Occipital lobe (tissue), 2 donors: ENCODE data around the gene CCDC30. TPM values are rescaled to one million over a fixed set of nuclear protein-coding genes. Genes with fewer than 3 reads are reported as not detected.
A peak's percentile ranks its signal among the peaks of the same experiment; 100 is the strongest.

Experiments
- DNase-seq: peaks from one replicate; lab custom pipeline; 2025; lab: John Stamatoyannopoulos, UW
- total RNA-seq: library from RNA; depleted of rRNA; stranded (reverse); fragments of >200 nt; gene quantifications from one replicate; pipeline ENCODE4 v1.2.3, GENCODE V29; 2014

The CCDC30 gene
- 15.4 TPM for total RNA-seq

DNA sequence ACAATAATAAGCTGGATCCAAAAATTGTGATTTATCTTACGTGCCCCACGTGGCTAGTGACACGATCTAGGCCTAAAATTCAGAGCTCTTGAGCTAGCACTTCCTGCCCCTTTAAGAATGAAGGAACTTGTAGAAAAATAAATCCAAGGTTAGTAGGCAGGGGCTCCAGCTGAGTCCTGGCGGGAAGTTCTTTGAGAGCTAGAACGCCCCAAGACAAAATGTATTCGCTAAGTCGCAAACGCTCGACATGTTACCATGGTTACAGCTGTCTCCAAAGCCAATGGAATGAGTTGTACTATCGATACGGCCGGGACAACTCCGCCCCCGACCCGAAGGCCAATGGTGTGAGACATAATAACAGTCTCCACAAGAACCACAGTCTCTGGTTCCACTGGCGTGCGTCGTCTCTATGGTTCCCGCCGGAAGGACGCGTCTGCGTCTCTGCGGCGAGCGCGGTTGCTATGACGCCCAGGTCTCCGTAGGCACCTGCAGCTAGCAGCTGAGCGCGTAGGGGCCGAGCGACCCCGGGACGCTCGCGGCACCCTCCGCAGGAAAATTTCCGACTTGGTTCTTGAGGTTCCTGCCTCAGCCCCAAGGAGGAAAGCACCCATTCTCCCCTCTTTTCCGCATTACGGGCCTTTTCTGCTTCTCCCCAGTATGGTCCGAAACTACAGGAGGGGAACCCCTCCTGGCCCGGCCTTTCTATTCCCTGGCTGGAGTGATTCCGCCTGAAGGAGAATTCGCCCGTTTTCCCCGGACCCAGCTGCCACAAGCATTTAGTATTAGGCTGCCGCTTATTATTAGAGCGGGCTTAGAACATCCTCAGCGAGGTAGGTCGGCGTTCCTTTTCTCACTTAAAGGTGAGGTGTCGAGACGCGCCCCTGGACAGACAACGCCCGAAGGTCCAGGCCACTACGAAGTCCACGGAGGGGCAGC, at the start of gene CCDC30:
CCDC30 (plus strand) TSS at position 459 of the 936 bp plus-strand sequence. CDS start 17,266 bp downstream, outside the sequence.
- DNase-seq: peak; percentile 94

DNA sequence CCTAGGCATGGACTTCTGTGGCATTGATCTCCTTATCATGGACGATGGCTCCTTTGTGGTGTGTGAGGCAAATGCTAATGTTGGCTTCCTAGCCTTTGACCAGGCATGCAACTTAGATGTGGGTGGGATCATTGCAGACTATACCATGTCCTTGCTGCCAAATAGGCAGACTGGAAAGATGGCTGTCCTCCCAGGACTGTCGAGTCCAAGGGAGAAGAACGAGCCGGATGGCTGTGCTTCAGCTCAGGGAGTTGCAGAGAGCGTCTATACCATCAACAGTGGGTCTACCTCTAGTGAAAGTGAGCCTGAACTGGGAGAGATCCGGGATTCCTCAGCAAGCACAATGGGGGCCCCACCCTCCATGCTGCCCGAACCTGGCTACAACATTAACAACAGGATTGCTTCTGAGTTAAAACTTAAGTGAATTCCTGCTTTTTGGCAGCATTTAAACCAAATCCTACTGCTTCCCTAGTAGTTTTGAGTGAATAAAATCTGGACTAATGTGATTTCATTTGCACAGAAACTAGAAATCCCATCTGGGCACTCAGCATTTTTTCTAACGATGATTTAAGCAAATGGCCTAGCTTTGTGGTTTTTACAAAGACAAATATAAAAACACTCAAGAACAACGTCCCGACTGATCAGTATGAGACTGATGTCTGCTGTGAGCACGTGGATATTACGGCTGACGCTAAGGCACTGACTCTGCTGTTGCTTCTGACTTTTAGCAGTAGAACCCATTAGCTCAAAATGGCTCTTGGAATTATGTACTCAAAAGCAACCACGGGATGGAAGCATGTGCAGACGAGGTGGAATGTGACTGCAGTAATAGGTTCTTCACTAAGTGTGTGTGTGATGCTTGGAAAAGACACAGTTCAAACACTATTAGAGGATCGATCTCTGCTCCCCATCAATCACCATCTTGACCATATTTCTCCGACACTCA, 48.3 kb upstream of the CCDC30 start:
- DNase-seq: no peak

DNA sequence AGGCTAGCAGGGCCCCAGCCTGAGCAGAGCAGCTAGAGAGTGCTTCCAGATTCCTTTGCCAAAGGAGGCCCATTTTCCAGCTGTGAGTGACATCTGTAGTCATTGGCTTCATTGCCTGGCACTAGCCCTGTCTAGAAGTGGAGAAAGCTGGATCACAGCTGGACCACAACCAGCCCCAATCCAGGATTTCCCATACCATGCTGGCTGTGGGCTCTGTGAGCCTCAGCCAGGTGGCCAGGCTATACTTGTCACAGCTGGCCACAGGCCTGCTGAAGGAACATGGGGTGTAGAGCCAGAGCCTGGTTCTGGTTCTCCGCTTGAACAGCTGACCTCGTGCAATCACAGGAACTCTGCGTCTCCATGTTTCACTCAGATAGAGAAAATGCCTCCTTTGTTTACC, 45.9 kb upstream of the CCDC30 start:
- no peak for DNase-seq

DNA sequence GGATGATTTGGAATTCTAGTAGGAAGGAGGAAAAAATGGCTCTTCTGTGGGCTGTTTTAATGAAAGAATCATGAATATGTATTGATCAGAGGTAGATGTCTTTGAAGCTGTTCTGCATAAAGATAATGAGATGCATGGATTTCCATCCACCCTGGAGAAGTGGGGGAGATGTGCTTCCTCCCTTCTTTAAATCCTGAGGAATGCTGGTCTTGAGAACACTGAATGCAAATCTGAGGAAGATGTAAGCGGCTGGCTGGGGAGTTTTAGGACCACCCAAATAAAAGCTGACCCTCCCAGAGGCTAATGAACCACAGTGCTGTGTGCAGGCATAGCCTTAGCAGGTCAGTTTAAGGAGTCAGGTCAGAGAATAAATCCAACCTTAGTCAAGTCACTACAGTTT, 44.6 kb upstream of the CCDC30 start:
- no peak for DNase-seq

DNA sequence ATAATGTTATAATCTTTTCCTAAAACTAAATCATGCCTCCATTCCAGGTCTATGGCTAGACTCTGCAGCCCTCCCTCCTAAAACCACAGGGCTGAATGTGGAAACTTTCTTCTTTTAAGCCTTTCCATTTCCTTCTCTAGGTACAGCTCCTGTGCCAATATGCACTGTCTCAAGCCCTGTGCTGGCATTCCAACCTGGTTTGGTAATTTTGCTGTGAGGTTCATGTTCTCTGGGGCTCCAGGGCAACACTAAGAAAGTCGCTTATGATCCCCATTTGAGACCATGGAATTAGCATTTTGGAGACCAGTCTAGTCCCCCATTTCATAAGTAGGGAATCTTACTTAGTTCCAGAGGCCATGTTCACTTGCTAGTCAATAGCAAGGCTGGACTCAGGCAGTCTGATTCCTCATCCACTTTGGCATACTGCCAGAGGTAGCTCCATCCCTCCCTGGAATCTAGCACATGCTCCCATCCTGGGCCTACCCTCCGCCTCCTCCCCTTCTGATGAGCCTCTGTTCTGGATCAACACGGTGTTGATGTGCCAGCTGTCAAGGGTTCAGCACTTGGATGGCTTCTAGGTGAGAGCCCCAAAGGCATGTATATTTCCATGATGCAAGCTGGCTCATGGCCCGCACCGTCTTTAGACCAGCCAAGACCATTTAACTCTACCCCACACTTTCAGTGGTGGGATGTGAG, 43.8 kb upstream of the CCDC30 start:
- no peak for DNase-seq

DNA sequence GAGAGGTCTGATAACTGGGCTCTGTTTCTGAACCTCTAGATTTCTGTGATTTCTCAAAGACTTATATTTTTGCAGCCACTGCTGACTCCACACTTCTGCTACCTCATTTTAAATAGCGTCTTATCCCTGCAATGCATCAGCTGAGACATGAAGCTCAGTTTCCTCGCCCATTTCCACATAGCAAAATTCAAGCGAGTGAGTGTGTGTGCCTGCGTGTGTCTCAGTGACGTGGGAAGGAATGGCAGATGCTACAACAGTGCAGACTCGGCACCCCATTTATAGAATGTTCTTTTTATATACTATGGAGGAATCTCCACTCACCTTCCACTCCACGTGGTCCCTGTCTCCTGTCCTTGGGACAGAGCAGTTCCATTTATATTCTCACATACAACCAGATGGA, 43.0 kb upstream of the CCDC30 start:
- DNase-seq: no peak

DNA sequence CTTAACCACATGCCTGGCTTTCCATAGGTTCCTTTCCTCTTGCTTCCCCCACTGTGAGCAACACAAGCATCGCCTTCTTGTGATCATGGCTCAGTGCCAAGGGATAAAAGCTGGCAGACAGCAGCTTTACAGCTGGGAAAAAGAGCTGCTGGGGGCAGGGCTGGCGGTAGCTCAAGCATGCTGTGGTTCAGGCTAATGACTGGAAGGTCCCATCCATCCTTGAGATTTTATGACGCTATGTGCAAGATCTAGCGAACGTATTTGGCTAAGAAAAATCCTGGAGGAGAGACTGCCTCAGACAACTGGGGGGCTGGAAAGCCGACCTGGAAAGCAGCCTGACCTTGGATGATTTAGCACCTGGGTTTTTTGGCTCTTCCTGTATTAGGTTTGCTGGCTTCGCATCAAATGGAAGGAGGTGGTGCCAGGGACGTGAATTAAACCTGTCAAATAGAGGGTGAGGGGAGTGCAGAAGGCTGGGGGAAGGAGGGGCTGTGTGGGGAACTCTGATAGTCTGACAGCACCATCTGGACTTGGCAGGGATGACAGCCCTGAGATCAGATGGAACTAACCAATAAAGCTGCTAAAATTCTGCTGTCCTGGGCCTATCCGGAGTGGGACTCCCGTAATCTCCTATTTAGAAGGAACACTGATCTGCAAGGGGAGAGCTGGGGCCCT, 42.0 kb upstream of the CCDC30 start:
- peak; percentile 57 for DNase-seq

DNA sequence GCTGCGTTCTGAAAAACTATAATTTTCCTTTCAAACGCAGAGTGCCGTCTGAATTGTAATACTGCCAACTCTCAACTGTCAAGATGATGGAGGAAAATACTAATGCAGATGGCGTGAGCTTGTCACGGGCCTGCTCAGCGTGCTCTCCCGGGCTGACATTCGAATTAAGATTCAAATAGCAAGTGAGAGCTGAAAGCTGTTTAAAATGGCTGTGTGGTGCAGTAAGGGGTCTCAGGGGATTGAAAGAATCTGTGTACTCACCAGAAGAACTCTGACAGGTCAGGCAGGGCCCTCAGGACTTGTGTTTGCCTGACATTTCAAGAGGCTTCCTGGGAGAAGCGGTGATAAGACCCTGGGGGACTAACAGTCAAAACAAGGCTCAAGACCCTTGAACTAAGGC, 40.3 kb upstream of the CCDC30 start:
- no peak for DNase-seq

DNA sequence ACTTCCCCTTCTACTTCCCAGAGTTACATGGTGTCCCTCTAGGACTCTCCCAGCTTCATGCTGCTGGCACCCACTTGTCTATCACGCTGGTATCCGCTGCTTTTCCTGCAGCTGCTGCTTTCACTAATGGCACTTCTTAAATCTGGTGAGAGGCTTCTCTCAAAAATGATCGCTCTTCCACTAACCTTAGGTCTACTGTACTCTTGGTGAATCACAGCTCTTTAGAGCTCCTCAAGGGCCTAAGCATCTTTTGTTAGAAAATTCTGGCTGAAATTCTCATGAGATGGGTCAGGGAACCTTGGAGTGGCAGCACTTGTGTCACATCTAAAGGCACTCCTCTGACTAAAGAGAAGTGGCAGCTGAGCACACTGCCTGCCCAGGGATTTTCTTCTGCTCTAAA, 39.4 kb upstream of the CCDC30 start:
- no peak for DNase-seq

DNA sequence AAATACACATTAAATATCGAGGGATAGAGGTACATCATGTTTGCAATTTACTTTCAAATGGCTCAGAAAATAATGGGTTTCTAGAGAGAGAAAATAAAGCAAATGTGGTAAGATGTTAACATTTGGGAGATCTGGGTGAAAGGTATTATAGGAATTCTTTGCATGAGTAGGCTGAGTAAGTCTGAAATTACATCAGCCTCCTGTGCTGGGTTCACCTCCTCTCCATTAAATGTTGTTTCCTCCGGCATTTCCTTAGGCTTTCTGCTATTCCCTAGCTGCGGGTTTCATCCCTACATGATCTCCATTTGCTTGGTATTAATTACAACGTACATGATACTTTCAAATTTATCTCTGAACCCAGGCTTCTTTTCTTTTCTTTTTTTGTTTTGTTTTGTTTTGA, 38.9 kb upstream of the CCDC30 start:
- no peak for DNase-seq

DNA sequence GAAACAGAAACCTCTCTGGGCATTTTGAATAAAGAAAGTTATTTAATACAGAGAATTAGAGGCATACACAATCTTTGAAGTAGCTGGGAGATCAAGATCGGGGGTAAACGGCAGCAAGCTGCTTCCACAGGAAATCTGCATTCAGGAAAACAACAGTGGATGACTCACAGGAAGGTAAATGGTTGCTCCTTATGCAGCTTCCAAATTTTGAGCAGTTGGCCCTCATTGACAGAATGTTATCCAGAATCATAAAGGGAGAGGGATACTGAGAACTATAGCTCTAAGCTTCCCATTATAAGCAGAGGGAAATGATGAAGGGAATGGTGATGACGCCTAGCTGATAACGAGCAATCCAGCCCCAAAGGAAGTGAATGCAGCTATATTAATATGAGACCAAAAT, 35.8 kb upstream of the CCDC30 start:
- no peak for DNase-seq

DNA sequence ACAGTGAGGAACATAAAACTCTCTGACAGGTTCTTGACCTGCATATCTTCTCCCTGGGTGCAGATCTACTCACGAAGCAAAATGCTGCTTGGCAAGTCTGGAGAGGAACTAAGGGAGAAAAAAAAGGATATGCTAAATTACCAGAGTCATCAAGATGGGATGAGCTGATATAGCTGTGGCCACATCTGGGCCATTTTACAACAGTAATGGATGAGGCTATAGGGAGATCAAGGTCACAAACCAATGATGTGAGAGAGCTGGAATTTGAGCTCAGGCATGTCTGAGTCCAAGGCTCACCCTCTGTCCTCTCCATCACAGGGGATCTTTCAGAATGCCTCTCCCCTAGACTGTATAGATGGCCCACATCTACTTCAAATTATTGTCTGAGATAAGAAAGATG, 33.5 kb upstream of the CCDC30 start:
- no peak for DNase-seq

DNA sequence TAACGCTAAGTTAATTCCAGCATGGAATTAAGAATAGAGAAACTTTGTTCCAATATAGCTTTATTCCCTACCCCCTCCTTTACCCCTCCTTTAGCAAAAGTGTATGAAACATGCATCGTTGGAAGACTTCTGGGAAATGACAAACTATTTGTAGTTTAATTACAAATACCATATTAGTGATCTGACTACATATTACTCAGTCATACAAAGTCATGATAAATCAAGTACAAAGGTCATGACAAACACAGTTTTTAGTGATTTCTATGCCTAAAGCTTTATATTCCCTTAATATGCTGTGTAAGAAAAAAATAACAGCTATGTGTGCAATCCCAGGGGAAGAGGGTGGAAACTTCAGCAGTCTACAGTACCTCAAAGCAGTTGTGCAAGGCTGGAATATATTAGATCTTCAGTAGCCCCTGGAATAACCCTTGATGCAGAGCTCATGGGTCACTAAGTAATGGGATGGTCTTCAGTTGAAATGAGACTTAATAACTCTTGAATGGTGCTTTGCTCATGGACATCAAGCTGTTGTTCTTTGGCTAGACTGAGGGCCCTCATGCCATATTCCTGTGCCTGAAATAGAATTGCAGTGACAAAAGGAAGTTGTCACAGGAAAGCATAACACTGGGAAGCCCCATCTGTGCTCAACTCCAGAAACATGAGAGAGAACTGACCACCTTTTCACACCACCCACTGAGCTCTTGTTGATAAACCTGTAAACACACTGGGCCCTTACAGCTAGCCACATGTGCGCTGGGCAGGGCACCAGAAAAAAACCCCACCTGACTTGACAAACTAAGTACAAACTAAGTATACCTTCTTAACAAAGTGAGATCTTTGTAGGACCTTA, 32.6 kb upstream of the CCDC30 start:
- DNase-seq: no peak

DNA sequence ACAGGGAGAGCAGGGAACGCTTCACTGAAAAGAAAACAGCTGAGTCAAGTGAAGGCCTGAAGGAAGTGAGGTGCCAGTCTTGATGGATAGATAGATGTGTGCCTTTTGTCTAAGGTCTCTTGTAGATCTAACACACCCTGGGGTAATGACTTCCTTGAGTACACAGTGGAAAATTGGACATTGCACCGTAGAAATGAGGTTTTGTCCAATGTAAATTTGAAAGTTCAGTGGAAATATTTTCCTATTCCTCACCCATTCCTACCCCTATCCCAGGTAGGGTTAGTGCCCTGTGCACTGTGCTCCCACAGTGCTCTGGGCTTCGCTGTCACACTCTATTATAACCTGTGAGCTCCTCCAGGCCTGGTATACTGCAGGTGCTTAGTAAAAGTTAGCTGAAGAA, 31.6 kb upstream of the CCDC30 start:
- DNase-seq: no peak

DNA sequence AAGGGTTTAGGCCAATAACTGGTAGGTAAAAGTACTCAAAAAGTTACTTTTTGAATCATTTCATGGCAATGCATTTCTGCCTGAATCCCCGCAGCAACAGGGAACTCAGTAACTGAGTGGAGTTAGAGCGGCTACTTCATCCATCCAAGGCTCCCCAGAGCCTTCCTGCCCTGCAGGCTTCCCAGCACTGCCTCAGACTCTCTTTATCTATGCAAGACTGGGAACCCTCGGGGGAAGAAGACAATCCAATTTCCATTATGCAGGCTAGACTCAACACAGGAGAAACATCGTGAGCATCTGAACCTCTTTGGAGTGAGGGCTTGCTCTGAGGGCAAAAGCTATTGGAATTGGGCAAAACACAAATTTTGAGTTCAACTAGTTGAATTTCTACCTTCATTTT, 30.4 kb upstream of the CCDC30 start:
- DNase-seq: no peak

DNA sequence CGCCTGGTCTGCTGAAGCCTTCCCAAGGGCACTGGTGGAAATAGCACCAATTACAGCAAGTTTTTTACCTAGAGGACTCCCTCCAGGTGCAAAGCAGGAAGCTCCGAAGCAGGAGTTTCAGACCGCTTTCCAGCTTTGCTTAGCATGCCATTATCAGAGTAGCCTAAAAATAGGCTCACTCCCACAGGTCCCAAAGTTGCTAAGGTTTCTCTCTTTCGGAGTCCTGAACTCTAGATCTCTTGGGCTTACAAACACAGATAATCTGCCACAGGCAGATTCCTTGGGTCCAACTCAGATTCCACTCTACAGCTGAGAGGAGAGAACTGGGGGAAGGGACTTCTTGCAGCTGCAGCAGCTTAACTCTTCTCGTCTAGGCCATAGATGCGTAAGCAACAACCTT, 29.7 kb upstream of the CCDC30 start:
- no peak for DNase-seq

DNA sequence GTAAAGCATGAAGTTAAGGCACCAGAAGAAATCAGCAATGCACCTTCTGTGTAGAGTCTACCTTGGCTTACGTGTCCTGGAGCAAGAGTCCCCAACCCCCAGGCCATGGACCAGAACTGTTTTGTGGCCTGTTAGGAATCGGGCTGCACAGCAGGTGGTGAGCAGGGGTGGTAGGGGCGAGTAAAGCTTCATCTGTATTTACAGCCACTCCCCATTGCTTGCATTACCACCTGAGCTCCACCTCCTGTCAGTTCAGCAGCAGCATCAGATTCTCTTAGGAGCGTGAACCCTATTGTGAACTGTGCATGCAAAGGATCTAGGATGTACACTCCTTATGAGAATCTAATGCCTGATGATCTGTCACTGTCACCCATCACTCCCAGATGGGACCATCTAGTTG, 28.7 kb upstream of the CCDC30 start:
- no peak for DNase-seq

DNA sequence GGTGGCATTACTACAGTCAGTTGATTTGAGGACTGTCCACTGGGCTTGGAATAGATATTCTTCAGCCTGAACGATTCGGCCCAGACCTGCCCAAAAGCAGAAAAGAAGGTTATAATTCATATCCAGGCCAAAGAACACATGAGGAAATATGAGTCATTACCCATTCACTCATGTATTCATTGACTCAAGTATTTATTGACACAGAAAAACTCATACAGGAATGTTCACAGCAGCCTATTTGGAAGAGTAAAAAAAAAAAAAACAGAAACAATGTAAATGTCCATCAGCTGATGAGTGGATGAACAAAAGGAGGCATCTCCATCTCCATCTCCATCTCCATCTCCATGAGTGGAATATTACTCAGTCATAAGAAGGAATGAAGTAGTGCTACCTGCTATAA, 23.1 kb upstream of the CCDC30 start:
- DNase-seq: no peak

DNA sequence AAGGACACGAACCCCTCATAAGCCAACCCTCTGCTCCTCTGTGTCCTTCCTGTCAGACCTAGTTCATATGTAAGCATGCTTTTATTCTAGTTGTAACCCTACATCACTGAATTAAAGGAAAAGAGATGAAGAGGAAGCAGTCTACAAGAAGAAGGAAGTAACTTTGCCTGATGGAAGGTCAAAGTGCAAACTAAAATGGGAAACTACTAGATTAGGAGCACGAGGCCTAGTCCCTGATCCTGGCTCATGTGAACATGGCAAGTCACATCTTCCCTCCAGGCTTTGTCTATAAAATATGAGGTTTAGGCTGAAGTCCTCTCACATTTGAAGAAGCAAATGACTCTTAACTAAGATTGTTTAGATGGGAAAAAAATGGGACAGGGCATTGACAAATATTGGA, 20.4 kb upstream of the CCDC30 start:
- DNase-seq: no peak

DNA sequence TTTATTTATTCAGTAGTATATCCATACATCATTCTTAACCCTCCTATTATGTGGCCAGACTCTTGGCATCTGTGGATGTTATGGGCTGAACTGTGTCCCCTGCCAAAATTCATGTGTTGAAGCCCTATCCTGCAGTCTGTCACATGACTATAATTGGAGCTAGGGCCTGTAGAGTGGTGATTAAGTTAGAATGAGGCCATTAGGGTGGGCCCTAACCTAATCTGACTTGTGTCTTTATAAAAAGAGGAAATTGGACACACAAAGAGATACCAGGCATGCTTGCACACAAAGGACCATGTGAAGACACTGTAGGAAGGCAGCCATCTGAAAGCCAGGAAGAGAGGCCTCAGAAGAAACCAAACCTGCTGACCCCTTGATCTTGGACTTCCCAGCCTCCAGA, 13.8 kb upstream of the CCDC30 start:
- no peak for DNase-seq
